Activated CD8-positive, alpha-beta memory T cell treated with anti-CD3 and anti-CD28 coated beads, Interleukin-2, amount 10 ng/mL, durations not matched to agents 7 days and 5 days (primary cell): ENCODE results near the gene HDLBP. TPM values are rescaled to one million over a fixed set of nuclear protein-coding genes. Genes with fewer than 3 reads are reported as not detected.
A peak's percentile ranks its signal among the peaks of the same experiment; 100 is the strongest.

ENCODE experiments used
- ATAC-seq: fragments of 150-1000 bp; cut with Tn5 transposase; one replicate; pipeline ENCODE4 v1.10.0; 2021; ENCODE audit warnings: moderate library complexity
- CTCF ChIA-PET: fragments of 350-600 bp; sonication (Branson Sonifier 250); formaldehyde crosslinking; loops from one replicate; lab custom pipeline; 2021; ENCODE audit warnings: antibody characterized with exemption; lab: Charles Lee
- DNase-seq: peaks from one replicate; pipeline ENCODE4 v3.0.0-alpha.2; 2020
- H3K27ac Mint-ChIP-seq: one replicate; pipeline ENCODE4 v1.8.0; 2021; ENCODE audit warnings: mild to moderate bottlenecking, mixed read lengths
- H3K27me3 Mint-ChIP-seq: one replicate; pipeline ENCODE4 v1.8.0; 2021; ENCODE audit warnings: mixed read lengths
- H3K36me3 Mint-ChIP-seq: one replicate; pipeline ENCODE4 v1.8.0; 2021; ENCODE audit warnings: mild to moderate bottlenecking, mixed read lengths
- H3K4me1 Mint-ChIP-seq: one replicate; pipeline ENCODE4 v1.8.0; 2021; ENCODE audit warnings: mixed read lengths
- H3K4me3 Mint-ChIP-seq: one replicate; pipeline ENCODE4 v1.8.0; 2021; ENCODE audit warnings: mild to moderate bottlenecking, moderate library complexity, mixed read lengths
- H3K9me3 Mint-ChIP-seq: one replicate; pipeline ENCODE4 v1.8.0; 2022; ENCODE audit warnings: low read depth, mixed read lengths
- total RNA-seq, 2 experiments: library from RNA; stranded (reverse); gene quantifications; one replicate each; pipeline ENCODE4 v1.2.3, GENCODE V29; 2021

HDLBP gene, protein sequence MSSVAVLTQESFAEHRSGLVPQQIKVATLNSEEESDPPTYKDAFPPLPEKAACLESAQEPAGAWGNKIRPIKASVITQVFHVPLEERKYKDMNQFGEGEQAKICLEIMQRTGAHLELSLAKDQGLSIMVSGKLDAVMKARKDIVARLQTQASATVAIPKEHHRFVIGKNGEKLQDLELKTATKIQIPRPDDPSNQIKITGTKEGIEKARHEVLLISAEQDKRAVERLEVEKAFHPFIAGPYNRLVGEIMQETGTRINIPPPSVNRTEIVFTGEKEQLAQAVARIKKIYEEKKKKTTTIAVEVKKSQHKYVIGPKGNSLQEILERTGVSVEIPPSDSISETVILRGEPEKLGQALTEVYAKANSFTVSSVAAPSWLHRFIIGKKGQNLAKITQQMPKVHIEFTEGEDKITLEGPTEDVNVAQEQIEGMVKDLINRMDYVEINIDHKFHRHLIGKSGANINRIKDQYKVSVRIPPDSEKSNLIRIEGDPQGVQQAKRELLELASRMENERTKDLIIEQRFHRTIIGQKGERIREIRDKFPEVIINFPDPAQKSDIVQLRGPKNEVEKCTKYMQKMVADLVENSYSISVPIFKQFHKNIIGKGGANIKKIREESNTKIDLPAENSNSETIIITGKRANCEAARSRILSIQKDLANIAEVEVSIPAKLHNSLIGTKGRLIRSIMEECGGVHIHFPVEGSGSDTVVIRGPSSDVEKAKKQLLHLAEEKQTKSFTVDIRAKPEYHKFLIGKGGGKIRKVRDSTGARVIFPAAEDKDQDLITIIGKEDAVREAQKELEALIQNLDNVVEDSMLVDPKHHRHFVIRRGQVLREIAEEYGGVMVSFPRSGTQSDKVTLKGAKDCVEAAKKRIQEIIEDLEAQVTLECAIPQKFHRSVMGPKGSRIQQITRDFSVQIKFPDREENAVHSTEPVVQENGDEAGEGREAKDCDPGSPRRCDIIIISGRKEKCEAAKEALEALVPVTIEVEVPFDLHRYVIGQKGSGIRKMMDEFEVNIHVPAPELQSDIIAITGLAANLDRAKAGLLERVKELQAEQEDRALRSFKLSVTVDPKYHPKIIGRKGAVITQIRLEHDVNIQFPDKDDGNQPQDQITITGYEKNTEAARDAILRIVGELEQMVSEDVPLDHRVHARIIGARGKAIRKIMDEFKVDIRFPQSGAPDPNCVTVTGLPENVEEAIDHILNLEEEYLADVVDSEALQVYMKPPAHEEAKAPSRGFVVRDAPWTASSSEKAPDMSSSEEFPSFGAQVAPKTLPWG (N-terminal part only)
- 100 to 1,000 TPM; 176 to 232 TPM for total RNA-seq

DNA sequence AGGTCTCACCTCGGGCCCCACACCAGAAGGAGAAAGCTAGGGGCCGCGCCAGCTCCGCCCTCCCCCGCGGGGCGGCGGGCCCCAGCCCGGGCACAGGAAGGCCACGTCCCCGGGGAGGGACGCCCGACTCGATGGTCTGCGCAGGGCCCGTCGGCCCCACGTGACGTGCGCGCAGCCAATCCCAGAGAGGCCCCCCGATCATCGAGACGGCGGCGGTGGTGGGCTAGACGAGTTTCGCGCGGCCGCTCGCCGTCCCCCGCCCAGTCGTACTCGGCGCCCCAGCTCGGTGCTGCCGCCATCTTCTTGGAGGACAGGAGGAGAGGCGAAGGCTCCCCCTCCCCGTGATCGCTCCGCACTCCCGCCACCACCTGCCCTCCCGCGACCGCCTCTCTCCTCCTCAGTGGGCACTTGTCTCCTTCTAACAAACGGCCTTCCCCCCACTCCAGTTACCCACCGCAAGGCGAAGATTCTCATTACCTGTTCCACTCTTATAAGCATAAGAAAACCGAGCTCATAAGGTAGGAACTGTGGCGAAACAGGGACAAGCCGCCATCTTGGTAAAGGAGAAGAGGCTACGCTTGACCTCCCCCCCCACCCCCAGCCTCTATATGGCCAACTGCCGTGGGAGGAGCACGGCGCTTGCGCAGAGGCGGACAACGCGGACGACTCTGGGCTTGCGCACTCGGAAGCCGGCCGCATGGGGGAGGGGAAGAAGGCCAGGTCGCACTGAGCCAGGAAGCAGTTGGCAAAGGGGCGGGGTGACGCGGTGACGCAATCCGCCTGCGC, at the start of gene HDLBP:
Gene HDLBP (minus strand): TSS at position 580 of the 786 bp plus-strand sequence. CDS start 48,803 bp downstream, outside the sequence.
- CTCF ChIA-PET, result interaction anchor here (0.9 to 2.2 kb wide), 3 partner anchors 10 to 387 kb away, joined by 3 to 5 read pairs (median 3); partner anchors contain the start of gene ING5
- Mint-ChIP-seq H3K27ac (peak within 1 kb of the TSS; percentile 100), H3K27me3 (no peaks in the 10 kb centered on the region), H3K36me3 (peaks cover 31% of the 10 kb centered on the region), H3K4me1 (peaks cover 68% of the 10 kb centered on the region), H3K9me3 (no peaks in the 10 kb centered on the region), H3K4me3 (peak within 1 kb of the TSS; percentile 99)
- DNase-seq, result peak; percentile 100
- ATAC-seq, result peak; percentile 81

DNA sequence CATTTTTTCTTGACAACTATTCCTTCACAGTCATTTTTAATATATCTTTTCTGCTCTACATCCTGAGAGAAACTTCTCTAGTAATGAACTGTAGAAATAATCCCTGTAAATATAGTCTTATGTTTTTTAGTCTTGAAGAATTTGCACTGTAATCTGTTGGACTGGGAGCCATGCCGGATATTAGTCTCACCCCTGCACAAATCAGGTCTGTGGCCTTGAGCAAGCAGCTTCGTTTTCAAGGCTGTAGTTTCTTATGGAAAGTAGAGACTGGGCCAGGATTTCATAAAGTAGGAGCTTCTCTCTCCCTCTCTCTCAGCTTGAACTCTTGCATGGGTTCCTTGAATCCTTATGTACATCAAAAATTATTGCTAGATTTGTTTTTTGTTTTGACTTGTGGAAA, 49.3 kb upstream of the HDLBP start:
- H3K4me1 Mint-ChIP-seq, result peaks cover 1% of the 10 kb centered on the region
- H3K36me3 Mint-ChIP-seq, result no peaks in the 10 kb centered on the region
- CTCF ChIA-PET, result no interaction called here
- no peak overlapping the region for H3K27ac Mint-ChIP-seq
- no peak for DNase-seq
- no peaks in the 10 kb centered on the region for H3K27me3 Mint-ChIP-seq
- H3K9me3 Mint-ChIP-seq, result no peaks in the 10 kb centered on the region
- no peak for ATAC-seq
- H3K4me3 Mint-ChIP-seq, result no peak overlapping the region

DNA sequence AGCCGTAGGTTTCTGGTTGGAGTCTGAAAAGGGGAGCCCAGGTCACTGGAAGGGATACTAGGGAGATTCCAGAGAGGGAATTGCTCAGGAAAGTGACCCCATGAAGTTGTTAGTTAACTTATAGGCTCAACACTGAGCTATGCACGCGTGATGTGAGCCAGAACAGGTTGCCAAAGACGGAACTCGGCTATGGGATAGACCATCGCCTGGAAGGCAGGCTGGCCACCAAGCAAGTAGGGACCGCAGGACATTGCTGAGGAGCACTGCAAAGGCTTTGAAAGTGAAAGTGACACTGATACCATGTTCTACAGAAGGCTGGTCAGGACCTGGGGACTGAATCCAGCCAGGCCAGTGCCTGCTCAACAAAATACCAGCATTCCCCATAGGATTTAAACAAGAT, 48.0 kb upstream of the HDLBP start:
- Mint-ChIP-seq H3K27me3 (no peaks in the 10 kb centered on the region), H3K27ac (no peak overlapping the region), H3K4me3 (no peak overlapping the region), H3K9me3 (no peaks in the 10 kb centered on the region), H3K36me3 (no peaks in the 10 kb centered on the region), H3K4me1 (peaks cover 7% of the 10 kb centered on the region)
- CTCF ChIA-PET, result no interaction called here
- DNase-seq (no peak), ATAC-seq (no peak)

DNA sequence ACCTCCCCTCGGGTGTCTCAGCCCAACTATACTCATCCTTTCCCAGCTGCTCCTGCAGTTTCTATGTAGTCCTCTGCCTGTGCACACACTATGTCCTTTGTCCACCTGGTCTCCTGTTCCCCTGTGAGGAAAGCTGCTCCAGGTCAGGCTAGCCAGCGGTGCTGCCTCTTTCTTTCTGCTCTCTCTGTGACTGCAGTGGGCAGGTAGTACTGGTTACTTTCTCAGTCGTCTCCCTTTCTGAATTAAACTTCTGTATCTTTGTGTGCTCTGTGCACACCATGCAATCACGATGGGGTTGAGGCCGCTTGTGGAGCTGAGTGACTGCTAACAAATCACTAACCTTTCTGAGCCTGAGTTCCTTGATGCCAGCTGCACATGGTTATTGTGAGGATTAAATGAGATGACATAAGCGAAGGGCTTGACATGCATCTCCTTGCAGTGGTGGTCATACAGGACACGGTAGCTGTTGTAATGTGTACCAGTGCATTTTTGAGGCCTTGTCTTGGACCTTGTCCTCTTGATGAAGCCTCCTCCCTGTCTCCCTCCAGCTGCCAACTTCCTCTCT, 44.1 kb upstream of the HDLBP start:
- CTCF ChIA-PET, result interaction anchor here (0.6 to 1.2 kb wide), 3 partner anchors 9 to 77 kb away, joined by 3 read pairs; no protein-coding TSS in a partner anchor
- H3K27me3 Mint-ChIP-seq, result no peaks in the 10 kb centered on the region
- ATAC-seq (no peak), DNase-seq (no peak)
- H3K36me3 Mint-ChIP-seq, result peaks cover 4% of the 10 kb centered on the region
- peaks cover 20% of the 10 kb centered on the region for H3K4me1 Mint-ChIP-seq
- no peak overlapping the region for H3K4me3 Mint-ChIP-seq
- H3K9me3 Mint-ChIP-seq, result no peaks in the 10 kb centered on the region
- H3K27ac Mint-ChIP-seq, result no peak overlapping the region

DNA sequence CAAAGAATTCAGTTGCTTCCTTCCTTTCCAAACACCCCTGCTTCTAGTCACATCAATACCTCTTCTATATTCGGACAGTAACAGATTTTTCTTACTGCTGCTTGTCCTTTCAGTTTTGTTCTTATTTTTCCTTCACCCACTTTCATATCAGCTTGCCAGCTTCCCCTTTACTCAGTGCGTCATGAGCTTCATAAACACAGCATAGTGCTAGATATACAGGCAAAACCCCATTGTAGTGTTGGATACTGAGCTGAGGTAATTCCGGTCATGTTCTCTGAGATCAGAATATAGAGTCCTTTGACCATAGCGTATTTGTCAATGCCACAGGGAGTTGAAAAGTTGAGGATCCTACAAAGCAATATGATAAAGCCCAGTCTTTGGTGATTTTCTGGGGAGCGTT, 43.0 kb upstream of the HDLBP start:
- Mint-ChIP-seq H3K4me1 (peaks cover 18% of the 10 kb centered on the region), H3K9me3 (no peaks in the 10 kb centered on the region), H3K27ac (no peak overlapping the region), H3K27me3 (no peaks in the 10 kb centered on the region), H3K4me3 (peak overlapping the region; percentile 29), H3K36me3 (peaks cover 9% of the 10 kb centered on the region)
- no peak for DNase-seq
- ATAC-seq, result no peak
- CTCF ChIA-PET, result interaction anchor here (0.7 to 1.5 kb wide), 2 partner anchors 8 to 34 kb away, joined by 3 to 4 read pairs; no protein-coding TSS in a partner anchor

DNA sequence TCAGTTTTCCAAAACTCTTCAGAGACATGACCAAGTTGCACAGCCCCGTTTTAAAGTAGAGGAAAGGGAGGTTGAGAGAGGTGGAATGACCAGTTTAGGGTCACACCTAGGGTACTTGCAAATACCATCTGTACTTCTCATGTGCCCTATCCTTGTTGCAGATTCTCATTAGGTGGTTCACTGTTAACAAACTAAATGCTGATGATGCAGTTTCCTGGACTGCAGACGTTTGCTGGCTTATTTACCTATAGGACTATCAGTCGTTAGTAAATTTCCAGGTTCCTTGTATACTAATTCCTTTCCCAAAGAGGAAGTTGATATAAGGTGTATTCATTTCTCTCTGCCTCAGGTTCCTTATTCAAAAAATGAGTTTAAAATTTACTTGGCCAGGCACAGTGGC, 42.1 kb upstream of the HDLBP start:
- H3K4me3 Mint-ChIP-seq, result peak overlapping the region; percentile 74
- H3K9me3 Mint-ChIP-seq, result no peaks in the 10 kb centered on the region
- H3K27ac Mint-ChIP-seq, result no peak overlapping the region
- DNase-seq (no peak), ATAC-seq (no peak)
- no peaks in the 10 kb centered on the region for H3K27me3 Mint-ChIP-seq
- H3K4me1 Mint-ChIP-seq, result peaks cover 18% of the 10 kb centered on the region
- CTCF ChIA-PET, result no interaction called here
- H3K36me3 Mint-ChIP-seq, result peaks cover 14% of the 10 kb centered on the region

DNA sequence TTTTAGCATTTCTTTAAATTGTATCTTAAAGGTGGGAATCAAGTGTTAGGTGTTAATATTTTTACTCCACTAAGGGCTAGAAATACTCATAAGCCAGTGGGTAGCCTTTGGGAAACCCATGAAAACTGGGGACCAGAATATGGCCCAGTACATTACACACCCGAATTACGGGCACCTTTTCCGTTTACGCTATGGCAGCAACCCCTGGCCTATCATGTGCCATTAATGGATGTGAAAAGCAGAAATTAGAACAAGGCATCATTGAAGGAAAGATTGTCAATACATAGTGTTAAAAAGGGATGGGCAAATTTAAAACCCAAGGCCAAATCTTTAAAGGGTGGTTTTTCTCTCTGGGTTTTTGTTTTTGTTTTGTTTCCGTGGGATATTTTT, 41.4 kb upstream of the HDLBP start:
- H3K9me3 Mint-ChIP-seq, result no peaks in the 10 kb centered on the region
- H3K27me3 Mint-ChIP-seq, result no peaks in the 10 kb centered on the region
- no peak for ATAC-seq
- H3K27ac Mint-ChIP-seq, result peak overlapping the region; percentile 76
- H3K4me3 Mint-ChIP-seq, result peak overlapping the region; percentile 74
- no peak for DNase-seq
- H3K36me3 Mint-ChIP-seq, result peaks cover 18% of the 10 kb centered on the region
- CTCF ChIA-PET, result no interaction called here
- H3K4me1 Mint-ChIP-seq, result peaks cover 22% of the 10 kb centered on the region

DNA sequence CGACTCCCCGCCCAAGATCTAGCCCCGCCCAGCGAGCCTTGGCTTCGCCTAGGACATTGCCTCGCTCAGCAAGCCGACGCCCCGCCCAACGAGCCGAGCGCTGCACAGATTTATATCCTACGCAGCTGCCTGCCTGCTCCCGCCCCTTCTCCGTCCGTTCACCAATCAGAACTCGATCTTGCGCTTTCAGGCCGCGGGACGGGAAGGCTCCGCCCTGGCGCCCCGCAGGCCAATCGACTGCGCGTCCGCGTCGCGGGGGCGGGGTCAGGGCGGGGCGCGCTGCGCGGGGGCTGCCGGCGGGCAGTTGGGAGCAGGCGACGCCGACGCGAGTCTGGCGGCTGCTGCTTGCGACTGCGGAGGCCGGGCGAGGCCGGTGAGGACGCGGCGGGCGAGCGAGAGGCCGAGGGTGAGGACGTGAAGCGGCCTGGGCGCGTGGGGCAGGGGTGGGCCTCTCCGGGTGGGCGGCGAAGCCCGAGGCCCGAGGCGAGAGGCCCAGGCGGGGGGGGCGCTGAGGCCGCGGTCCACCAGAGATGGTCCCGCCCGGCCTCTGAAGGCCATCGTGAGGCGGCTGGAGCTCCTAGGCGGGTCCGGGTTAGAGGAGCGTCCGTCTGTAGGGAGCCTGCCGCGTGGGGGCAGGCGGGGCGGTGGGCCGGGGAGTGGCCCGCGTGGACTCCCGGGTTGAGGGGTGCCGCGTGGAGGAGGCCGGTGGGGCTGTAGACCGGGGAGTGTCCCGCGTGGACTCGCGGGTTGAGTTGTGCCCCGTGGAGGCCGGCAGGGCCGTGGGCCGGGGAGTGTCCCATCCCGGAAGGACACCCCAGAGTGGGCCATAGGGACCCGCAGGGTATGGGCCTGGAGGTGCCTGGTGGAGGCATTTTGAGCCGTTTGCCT, 40.8 kb upstream of the HDLBP start, which contains the start of gene FARP2:
Gene FARP2 (plus strand): TSS at position 303 of the 888 bp plus-strand sequence. CDS start 16,823 bp downstream, outside the sequence.
- Mint-ChIP-seq H3K4me3 (peak within 1 kb of the TSS; percentile 74), H3K27me3 (no peaks in the 10 kb centered on the region), H3K4me1 (peaks cover 23% of the 10 kb centered on the region), H3K36me3 (peaks cover 23% of the 10 kb centered on the region), H3K27ac (peak within 1 kb of the TSS; percentile 89), H3K9me3 (no peaks in the 10 kb centered on the region)
- CTCF ChIA-PET, result no interaction called here
- peak; percentile 98 for DNase-seq
- ATAC-seq, result peak; percentile 97

DNA sequence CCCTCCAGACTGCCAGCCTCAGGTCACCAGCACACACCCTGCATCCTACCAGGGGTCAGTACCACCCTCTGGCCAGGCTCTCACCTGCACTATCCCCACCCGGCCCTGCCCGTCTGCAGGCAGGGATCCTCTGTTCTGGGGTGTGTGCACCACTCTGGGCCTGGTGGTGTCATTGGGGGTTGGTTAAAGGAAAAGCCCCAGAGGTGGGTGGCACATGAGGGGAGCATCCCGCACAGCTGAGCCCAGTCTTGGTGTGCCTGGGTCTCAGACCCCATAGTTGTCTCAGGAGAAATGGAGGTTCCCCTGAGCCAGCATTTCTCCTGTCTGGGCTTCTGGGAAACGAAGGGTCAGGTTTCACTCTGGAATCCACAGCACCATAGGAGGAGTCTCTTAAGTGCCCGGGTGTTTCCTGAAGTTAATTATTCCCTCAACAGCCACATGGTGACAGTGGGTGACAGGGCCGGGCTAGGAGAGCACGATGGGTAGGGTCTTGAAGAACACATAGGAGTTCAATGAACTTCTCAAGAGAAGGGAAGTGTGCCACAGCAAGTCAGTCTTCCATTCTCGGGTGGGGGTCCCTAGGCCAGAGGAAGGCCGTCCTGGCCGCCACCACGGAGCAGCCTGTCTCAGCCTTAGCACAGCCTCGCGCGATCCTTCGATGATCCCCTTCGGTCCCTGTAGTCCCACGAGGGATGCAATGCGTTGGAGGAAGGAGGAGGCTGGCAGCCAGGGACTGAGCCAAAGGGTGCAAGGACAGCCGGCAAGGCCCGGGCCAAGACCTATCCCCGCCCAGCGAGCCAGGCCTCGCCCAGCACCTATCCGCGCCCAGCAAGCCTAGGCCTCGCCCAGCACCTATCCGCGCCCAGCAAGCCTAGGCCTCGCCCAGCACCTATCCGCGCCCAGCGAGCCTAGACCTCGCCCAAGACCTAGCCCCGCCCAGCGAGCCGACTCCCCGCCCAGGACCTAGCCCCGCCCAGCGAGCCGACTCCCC, 39.5 kb upstream of the HDLBP start:
- H3K36me3 Mint-ChIP-seq, result peaks cover 34% of the 10 kb centered on the region
- CTCF ChIA-PET, result no interaction called here
- peak overlapping the region; percentile 45 for H3K27ac Mint-ChIP-seq
- DNase-seq, result peak; percentile 74
- no peak overlapping the region for H3K4me3 Mint-ChIP-seq
- H3K27me3 Mint-ChIP-seq, result no peaks in the 10 kb centered on the region
- H3K9me3 Mint-ChIP-seq, result no peaks in the 10 kb centered on the region
- ATAC-seq, result no peak
- H3K4me1 Mint-ChIP-seq, result peaks cover 26% of the 10 kb centered on the region

DNA sequence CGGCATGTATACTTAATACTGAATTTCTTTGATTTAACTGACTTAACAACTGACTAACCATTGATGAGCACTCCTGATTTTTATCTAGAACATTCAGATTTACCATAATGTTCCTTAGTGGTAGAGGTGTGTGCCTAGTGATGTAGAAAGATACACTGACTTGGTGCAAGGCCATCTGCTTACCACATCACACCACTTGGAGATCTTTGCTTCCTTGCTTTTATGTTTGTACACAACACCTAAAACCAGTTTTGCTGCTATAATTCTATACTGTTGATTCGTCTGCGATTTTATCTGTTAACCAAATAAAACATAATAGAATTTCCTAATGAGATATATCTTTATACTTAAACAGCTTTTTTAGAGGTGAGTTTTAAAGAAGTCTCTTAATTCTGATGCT, 36.8 kb upstream of the HDLBP start:
- no peak overlapping the region for H3K4me3 Mint-ChIP-seq
- no peaks in the 10 kb centered on the region for H3K27me3 Mint-ChIP-seq
- no peaks in the 10 kb centered on the region for H3K9me3 Mint-ChIP-seq
- peaks cover 46% of the 10 kb centered on the region for H3K36me3 Mint-ChIP-seq
- DNase-seq (no peak), ATAC-seq (no peak)
- peak overlapping the region; percentile 3 for H3K27ac Mint-ChIP-seq
- peaks cover 11% of the 10 kb centered on the region for H3K4me1 Mint-ChIP-seq
- CTCF ChIA-PET, result interaction anchor here (0.6 kb wide), 1 partner anchor 13 kb away, joined by 3 read pairs; no protein-coding TSS in a partner anchor
